Peyer's patch (tissue), 4 donors: Measurements from ENCODE around the gene SEC24C. TPM values are rescaled to one million over a fixed set of nuclear protein-coding genes. Genes with fewer than 3 reads are reported as not detected.

Source experiments
- DNase-seq, 3 donors: peaks; one replicate each; pipeline ENCODE4 v3.0.0-alpha.2; 2017 to 2019
- H3K27ac ChIP-seq, 4 donors: fragments of 200-600 bp; sonication (generic); one replicate each; pipeline ENCODE4 v1.5.1; 2016 to 2019
- H3K27me3 ChIP-seq, 2 donors: fragments of 200-600 bp; sonication (generic); one replicate each; pipeline ENCODE4 v1.5.1; 2019
- H3K36me3 ChIP-seq, 3 donors: fragments of 200-600 bp; sonication (generic); one replicate each; pipeline ENCODE4 v1.5.1; 2016 to 2019
- H3K4me1 ChIP-seq, 4 donors: fragments of 200-600 bp; sonication (generic); one replicate each; pipeline ENCODE4 v1.5.1; 2016 to 2019
- H3K4me3 ChIP-seq, 4 donors: fragments of 200-600 bp; sonication (generic); 1 replicate in 3 of 4; 2 replicates in 1 of 4; pipeline ENCODE4 v1.5.1; 2016 to 2019; ENCODE audit warnings: mild to moderate bottlenecking in 1 of 4
- H3K9me3 ChIP-seq, 4 donors: fragments of 200-600 bp; sonication (generic); one replicate each; pipeline ENCODE4 v1.5.1; 2016 to 2019; ENCODE audit warnings: mild to moderate bottlenecking in 1 of 4
- POLR2A ChIP-seq, 2 donors: fragments of 450-650 bp; IDR thresholded peaks; one replicate each; pipeline ENCODE4 v1.5.1; 2017; ENCODE audit warnings: antibody characterized with exemption in 2 of 2, mild to moderate bottlenecking in 2 of 2, moderate library complexity in 2 of 2
- total RNA-seq, 4 donors: library from RNA; depleted of rRNA; stranded (reverse); fragments of >200 nt; gene quantifications; one replicate each; pipeline ENCODE4 v1.1.0, GENCODE V29; 2016
- TF ChIP-seq, protein P1 (sequence below), 6 experiments: fragments of 450-650 bp in 4 of 6; fragments of 200-600 bp in 2 of 6; sonication (generic) in 1 of 6; IDR thresholded peaks; one replicate each; pipeline ENCODE4 v1.5.1; 2017 to 2019; ENCODE audit warnings: antibody characterized with exemption in 6 of 6, mild to moderate bottlenecking in 3 of 6, moderate library complexity in 1 of 6

Gene SEC24C
- total RNA-seq, 4 donors from 2014 or later = 48.7 to 81.5 (median 79.9) TPM

DNA sequence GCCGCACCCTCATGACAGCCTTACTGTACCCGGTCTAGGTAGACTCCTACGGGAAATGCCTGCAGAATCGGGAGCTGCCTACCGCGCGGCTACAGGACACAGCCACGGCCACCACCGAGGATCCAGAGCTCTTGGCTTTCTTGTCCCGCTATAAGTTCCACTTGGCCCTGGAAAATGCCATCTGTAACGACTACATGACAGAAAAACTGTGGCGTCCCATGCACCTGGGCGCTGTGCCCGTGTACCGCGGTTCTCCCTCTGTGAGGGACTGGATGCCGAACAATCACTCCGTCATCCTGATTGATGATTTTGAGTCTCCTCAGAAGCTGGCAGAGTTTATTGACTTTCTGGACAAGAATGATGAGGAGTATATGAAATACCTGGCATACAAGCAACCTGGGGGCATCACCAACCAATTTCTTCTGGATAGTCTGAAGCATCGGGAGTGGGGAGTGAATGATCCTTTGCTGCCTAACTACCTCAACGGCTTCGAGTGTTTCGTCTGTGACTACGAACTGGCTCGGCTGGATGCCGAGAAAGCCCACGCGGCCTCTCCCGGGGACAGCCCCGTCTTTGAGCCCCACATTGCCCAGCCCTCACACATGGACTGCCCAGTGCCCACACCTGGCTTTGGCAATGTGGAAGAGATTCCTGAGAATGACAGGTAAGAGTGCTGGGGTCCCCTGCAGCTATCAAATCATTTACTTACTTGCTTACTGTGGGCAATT, 29.1 kb downstream of the SEC24C start:
- no peak for DNase-seq
- Histone ChIP-seq H3K9me3 (no peaks in the 10 kb centered on the region), H3K27ac (peak overlapping the region; percentile 90 to 98 (median 96)), H3K36me3 (peaks cover 0 to 62% (median 0%) of the 10 kb centered on the region in 3 donors), H3K4me1 (peaks cover 0 to 26% (median 17%) of the 10 kb centered on the region in 4 donors), H3K4me3 (peak overlapping the region; percentile 57 to 91 (median 82)), H3K27me3 (no peaks in the 10 kb centered on the region)
- no peak for TF ChIP-seq POLR2A (IDR thresholded peaks at IDR 0.05)
- TF ChIP-seq, protein P1, sequence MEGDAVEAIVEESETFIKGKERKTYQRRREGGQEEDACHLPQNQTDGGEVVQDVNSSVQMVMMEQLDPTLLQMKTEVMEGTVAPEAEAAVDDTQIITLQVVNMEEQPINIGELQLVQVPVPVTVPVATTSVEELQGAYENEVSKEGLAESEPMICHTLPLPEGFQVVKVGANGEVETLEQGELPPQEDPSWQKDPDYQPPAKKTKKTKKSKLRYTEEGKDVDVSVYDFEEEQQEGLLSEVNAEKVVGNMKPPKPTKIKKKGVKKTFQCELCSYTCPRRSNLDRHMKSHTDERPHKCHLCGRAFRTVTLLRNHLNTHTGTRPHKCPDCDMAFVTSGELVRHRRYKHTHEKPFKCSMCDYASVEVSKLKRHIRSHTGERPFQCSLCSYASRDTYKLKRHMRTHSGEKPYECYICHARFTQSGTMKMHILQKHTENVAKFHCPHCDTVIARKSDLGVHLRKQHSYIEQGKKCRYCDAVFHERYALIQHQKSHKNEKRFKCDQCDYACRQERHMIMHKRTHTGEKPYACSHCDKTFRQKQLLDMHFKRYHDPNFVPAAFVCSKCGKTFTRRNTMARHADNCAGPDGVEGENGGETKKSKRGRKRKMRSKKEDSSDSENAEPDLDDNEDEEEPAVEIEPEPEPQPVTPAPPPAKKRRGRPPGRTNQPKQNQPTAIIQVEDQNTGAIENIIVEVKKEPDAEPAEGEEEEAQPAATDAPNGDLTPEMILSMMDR (IDR thresholded peaks at IDR 0.05) = no peak

DNA sequence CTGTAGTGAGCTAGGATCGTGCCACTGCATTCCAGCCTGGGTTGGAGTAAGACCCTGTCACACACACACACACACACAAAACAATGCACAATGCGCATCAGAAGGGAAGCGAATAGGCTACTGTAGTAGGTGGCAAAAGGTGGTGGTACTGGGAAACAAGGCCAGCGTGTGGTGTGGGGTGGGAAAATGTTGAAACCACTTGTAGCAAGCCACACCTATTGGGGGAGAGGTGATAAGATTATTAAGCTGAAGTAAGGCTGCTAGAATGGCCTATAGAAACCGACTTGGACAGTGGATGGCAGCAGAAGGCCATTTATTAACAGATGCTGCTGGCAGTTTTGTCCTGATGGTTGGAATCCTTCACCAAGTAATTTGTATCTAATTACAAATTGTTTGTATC, 30.5 kb downstream of the SEC24C start:
- Histone ChIP-seq H3K36me3 (peaks cover 0 to 62% (median 0%) of the 10 kb centered on the region in 3 donors), H3K9me3 (no peaks in the 10 kb centered on the region), H3K4me1 (peaks cover 0 to 26% (median 17%) of the 10 kb centered on the region in 4 donors), H3K4me3 (peak overlapping the region in 3 of 4 donors; percentile 76 to 91 (median 88)), H3K27ac (peak overlapping the region in 1 of 4 donors; percentile 25), H3K27me3 (no peaks in the 10 kb centered on the region)
- DNase-seq = no peak
- TF ChIP-seq, protein P1 (IDR thresholded peaks at IDR 0.05) = peak in 3 of 6 experiments; percentile 12 to 29 (median 20)
- no peak for TF ChIP-seq POLR2A (IDR thresholded peaks at IDR 0.05)

DNA sequence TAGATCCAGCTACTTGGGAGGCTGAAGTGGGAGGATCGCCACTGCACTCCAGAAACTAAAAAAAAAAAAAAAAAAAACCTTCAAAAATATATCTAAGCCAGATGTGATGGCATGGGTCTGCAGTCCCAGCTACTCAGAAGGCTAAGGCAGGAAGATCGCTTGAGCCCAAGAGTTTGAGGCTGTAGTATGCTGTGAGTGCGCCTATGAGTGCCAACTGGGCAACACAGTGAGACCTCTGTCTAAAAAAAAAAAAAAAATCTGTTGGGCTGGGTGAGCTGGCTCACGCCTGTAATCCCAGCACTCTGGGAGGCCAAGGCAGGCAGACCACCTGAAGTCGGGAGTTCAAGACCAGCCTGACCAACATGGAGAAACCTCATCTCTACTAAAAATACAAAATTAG, 34.8 kb downstream of the SEC24C start:
- no peak for TF ChIP-seq POLR2A (IDR thresholded peaks at IDR 0.05)
- TF ChIP-seq, protein P1 (IDR thresholded peaks at IDR 0.05) = no peak
- peaks cover 0 to 42% (median 15%) of the 10 kb centered on the region in 4 donors for H3K4me1 ChIP-seq
- DNase-seq = no peak
- no peaks in the 10 kb centered on the region for H3K27me3 ChIP-seq
- no peak overlapping the region for H3K4me3 ChIP-seq
- H3K9me3 ChIP-seq = no peaks in the 10 kb centered on the region
- no peak overlapping the region for H3K27ac ChIP-seq
- peaks cover 0 to 51% (median 0%) of the 10 kb centered on the region in 3 donors for H3K36me3 ChIP-seq

DNA sequence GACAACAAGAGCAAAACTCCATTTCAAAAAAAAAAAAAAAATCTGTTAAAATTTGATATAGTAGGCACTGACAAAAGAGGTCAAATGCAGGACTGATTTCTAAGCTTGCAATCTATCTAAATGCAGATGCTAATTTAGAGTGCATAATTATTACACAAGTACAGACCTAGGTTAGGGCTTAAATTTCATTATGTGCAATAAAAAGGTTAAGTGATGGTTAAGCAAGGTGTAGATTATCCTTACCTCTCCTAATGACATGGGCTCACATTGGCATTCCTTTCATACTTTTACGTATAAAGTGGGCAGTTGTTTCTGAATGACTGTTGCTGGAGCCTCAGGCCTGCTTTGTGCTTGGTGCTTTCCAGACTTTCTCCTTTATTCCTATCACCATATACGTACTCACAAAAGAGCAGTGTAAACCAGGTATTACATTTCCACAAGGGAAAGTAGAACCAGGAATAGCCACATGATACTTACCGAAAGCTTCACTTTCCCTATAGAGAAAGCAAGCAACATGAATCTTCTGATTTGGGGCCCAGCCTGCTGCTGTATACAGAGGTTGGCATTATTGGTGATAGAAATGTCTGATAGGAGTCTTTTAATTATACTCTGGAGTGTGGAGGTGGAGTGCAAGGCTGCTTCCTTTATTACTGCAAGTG, 35.5 kb downstream of the SEC24C start:
- no peak overlapping the region for H3K27ac ChIP-seq
- no peaks in the 10 kb centered on the region for H3K27me3 ChIP-seq
- no peak for TF ChIP-seq POLR2A (IDR thresholded peaks at IDR 0.05)
- TF ChIP-seq, protein P1 (IDR thresholded peaks at IDR 0.05) = no peak
- no peak for DNase-seq
- H3K9me3 ChIP-seq = no peaks in the 10 kb centered on the region
- H3K4me3 ChIP-seq = no peak overlapping the region
- peaks cover 0 to 51% (median 0%) of the 10 kb centered on the region in 3 donors for H3K36me3 ChIP-seq
- H3K4me1 ChIP-seq = peaks cover 0 to 39% (median 9%) of the 10 kb centered on the region in 4 donors

DNA sequence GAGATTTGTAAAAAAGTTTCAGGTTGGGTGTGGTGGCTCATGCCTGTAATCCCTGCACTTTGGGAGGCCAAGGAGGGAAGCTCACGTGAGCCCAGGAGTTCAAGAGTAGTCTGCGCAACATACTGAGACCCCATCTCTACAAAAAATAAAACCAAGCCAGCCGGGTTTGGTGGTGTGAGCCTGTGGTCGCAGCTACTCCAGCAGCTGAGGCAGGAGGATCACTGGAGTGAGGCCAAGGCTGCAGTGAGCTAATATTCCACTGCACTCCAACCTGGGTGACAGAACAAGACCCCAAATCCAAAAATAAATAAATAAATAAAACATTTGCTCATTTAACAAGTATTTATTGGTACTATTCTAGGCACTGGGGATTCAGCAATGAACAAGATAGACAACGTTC, 36.1 kb downstream of the SEC24C start:
- H3K36me3 ChIP-seq = peaks cover 0 to 47% (median 0%) of the 10 kb centered on the region in 3 donors
- peaks cover 0 to 36% (median 5%) of the 10 kb centered on the region in 4 donors for H3K4me1 ChIP-seq
- TF ChIP-seq POLR2A (IDR thresholded peaks at IDR 0.05) = no peak
- TF ChIP-seq, protein P1 (IDR thresholded peaks at IDR 0.05) = no peak
- no peak for DNase-seq
- H3K4me3 ChIP-seq = no peak overlapping the region
- no peaks in the 10 kb centered on the region for H3K27me3 ChIP-seq
- no peaks in the 10 kb centered on the region for H3K9me3 ChIP-seq
- H3K27ac ChIP-seq = no peak overlapping the region
